Osteoblast (primary cell): ENCODE data around the gene METAP1D. TPM values are rescaled to one million over a fixed set of nuclear protein-coding genes. Genes with fewer than 3 reads are reported as not detected.
"Not testable (repeated sequence)": the region's sequence is repeated elsewhere in the genome, so short reads cannot be mapped to it uniquely, and the experiment has no call there.

Source experiments
- DNase-seq: peaks from one replicate; pipeline ENCODE4 v3.0.0; 2011; ENCODE audit warnings: low spot score, mixed read lengths; ENCODE audit not compliant: insufficient read length; ENCODE audit errors: missing footprints
- H2AFZ ChIP-seq: 2 replicates; pipeline ENCODE4 v1.6.0; 2011; ENCODE audit warnings: mild to moderate bottlenecking, low read length
- H3K27ac ChIP-seq: 2 replicates; pipeline ENCODE4 v1.5.1; 2011; ENCODE audit warnings: mild to moderate bottlenecking, low read depth, low read length, moderate library complexity
- H3K27me3 ChIP-seq: 2 replicates; pipeline ENCODE4 v1.6.0; 2012; ENCODE audit warnings: mild to moderate bottlenecking, control low read depth, inconsistent platforms, low read length, moderate library complexity; ENCODE audit not compliant: insufficient read depth
- H3K36me3 ChIP-seq: 2 replicates; pipeline ENCODE4 v1.5.1; 2011; ENCODE audit warnings: mild to moderate bottlenecking, low read length, control low read depth, moderate library complexity; ENCODE audit not compliant: insufficient read depth
- H3K4me1 ChIP-seq: 2 replicates; pipeline ENCODE4 v1.5.1; 2011; ENCODE audit warnings: mild to moderate bottlenecking, low read length, control low read depth, moderate library complexity; ENCODE audit not compliant: insufficient read depth
- H3K4me2 ChIP-seq: 2 replicates; pipeline ENCODE4 v1.6.0; 2011; ENCODE audit warnings: mild to moderate bottlenecking, low read length; ENCODE audit not compliant: insufficient read depth
- H3K4me3 ChIP-seq: fragments of 200-600 bp; sonication (generic); 3 replicates; pipeline ENCODE4 v1.5.1; 2012; ENCODE audit warnings: mild to moderate bottlenecking, low read length, inconsistent platforms; ENCODE audit not compliant: insufficient read depth
- H3K79me2 ChIP-seq: 2 replicates; pipeline ENCODE4 v1.6.0; 2012; ENCODE audit warnings: mild to moderate bottlenecking, low read length, control low read depth, inconsistent platforms; ENCODE audit not compliant: insufficient read depth
- H3K9me3 ChIP-seq: 2 replicates; pipeline ENCODE4 v1.5.1; 2011; ENCODE audit warnings: low read depth, low read length, control low read depth
- H4K20me1 ChIP-seq: 2 replicates; pipeline ENCODE4 v1.6.0; 2012; ENCODE audit warnings: mild to moderate bottlenecking, low read length, control low read depth; ENCODE audit not compliant: insufficient read depth
- total RNA-seq: library from RNA; depleted of rRNA; stranded (reverse); fragments of >200 nt; gene quantifications from 2 replicates; pipeline ENCODE4 v1.2.3, GENCODE V29; 2012
- TF ChIP-seq, protein P1 (sequence below): IDR thresholded peaks from 2 replicates; pipeline ENCODE4 v1.5.1; 2011; ENCODE audit warnings: mild to moderate bottlenecking, low read depth, low read length, moderate library complexity; ENCODE audit errors: extremely low read depth

The METAP1D gene
- total RNA-seq, 1 donor, result 11.2 TPM

DNA sequence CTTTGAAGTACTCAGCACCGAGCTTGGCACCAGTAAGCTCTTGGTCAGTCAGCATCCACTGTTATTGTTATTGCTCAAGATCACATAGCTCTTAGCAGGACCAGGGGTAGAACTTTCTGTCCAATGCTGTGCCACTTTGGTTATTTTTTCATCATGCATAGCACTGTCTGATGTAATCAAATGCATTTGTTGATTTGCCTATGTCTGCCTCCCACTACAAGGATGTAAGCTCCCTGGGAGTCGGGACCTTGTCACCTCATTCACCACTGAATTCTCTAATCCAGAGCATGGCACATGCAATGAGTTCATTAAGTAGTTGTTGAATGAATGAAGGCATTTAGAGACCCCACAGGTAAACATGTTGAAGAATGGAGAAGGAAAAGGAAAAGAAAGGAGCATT is 56.5 kb downstream of the METAP1D start:
- Histone ChIP-seq H3K4me3 (no peak overlapping the region), H3K36me3 (no peaks in the 10 kb centered on the region), H3K27me3 (no peaks in the 10 kb centered on the region), H3K4me1 (peaks cover 9% of the 10 kb centered on the region), H3K79me2 (no peaks in the 10 kb centered on the region), H3K4me2 (no peak overlapping the region), H4K20me1 (no peaks in the 10 kb centered on the region), H3K27ac (no peak overlapping the region), H2AFZ (no peak overlapping the region), H3K9me3 (no peaks in the 10 kb centered on the region)
- no peak for DNase-seq
- TF ChIP-seq, protein P1, sequence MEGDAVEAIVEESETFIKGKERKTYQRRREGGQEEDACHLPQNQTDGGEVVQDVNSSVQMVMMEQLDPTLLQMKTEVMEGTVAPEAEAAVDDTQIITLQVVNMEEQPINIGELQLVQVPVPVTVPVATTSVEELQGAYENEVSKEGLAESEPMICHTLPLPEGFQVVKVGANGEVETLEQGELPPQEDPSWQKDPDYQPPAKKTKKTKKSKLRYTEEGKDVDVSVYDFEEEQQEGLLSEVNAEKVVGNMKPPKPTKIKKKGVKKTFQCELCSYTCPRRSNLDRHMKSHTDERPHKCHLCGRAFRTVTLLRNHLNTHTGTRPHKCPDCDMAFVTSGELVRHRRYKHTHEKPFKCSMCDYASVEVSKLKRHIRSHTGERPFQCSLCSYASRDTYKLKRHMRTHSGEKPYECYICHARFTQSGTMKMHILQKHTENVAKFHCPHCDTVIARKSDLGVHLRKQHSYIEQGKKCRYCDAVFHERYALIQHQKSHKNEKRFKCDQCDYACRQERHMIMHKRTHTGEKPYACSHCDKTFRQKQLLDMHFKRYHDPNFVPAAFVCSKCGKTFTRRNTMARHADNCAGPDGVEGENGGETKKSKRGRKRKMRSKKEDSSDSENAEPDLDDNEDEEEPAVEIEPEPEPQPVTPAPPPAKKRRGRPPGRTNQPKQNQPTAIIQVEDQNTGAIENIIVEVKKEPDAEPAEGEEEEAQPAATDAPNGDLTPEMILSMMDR, result no peak

DNA sequence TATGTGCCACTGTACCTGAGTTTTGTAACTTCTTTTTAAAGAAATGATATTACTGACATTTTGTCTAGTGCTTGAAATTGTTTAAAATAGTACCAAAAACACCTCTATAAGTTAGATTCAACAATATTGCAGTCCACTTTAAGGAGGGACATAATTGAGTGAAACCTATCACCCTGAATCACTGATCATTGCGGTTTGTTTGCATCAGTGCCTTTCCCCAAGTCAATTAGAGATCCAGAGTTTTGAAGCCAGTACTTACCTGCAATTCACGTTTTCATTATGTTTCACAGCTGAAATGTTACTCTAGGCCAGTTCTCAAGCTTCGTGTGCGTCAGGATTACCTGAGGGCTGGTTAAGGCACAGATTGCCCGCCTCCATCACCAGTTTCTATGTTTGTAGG is 58.9 kb downstream of the METAP1D start:
- no peaks in the 10 kb centered on the region for H3K79me2 ChIP-seq
- no peaks in the 10 kb centered on the region for H3K27me3 ChIP-seq
- TF ChIP-seq, protein P1, result no peak
- H3K9me3 ChIP-seq, result no peaks in the 10 kb centered on the region
- no peaks in the 10 kb centered on the region for H4K20me1 ChIP-seq
- H3K4me1 ChIP-seq, result no peaks in the 10 kb centered on the region
- H2AFZ ChIP-seq, result no peak overlapping the region
- H3K27ac ChIP-seq, result no peak overlapping the region
- no peaks in the 10 kb centered on the region for H3K36me3 ChIP-seq
- DNase-seq, result no peak
- no peak overlapping the region for H3K4me2 ChIP-seq
- H3K4me3 ChIP-seq, result no peak overlapping the region

GRCh38 chr2:172060118-172060517 is 60.4 kb downstream of the METAP1D start:
- not testable (repeated sequence) for H4K20me1 ChIP-seq, H3K4me2 ChIP-seq, H3K4me1 ChIP-seq, H3K9me3 ChIP-seq, H3K27ac ChIP-seq, DNase-seq, H2AFZ ChIP-seq, H3K27me3 ChIP-seq, H3K79me2 ChIP-seq, H3K36me3 ChIP-seq, H3K4me3 ChIP-seq

- DNase-seq, result no peak
- no peaks in the 10 kb centered on the region for H3K27me3 ChIP-seq
- TF ChIP-seq, protein P1, result no peak
- no peak overlapping the region for H2AFZ ChIP-seq
- no peak overlapping the region for H3K4me3 ChIP-seq
- no peaks in the 10 kb centered on the region for H3K36me3 ChIP-seq
- H3K27ac ChIP-seq, result no peak overlapping the region
- no peaks in the 10 kb centered on the region for H4K20me1 ChIP-seq
- H3K79me2 ChIP-seq, result no peaks in the 10 kb centered on the region
- no peaks in the 10 kb centered on the region for H3K9me3 ChIP-seq
- no peaks in the 10 kb centered on the region for H3K4me1 ChIP-seq
- H3K4me2 ChIP-seq, result no peak overlapping the region
Observed at GRCh38 chr2:172062402-172063004, 62.8 kb downstream of the METAP1D start.
